AG09319 (cell line): ENCODE results near the gene HOMER1.
A peak's percentile ranks its signal among the peaks of the same experiment; 100 is the strongest.

Experiments
- DNase-seq: peaks from one replicate; pipeline ENCODE4 v3.0.0-alpha.2; 2010; ENCODE audit warnings: low read depth; ENCODE audit errors: extremely low read depth
- CTCF ChIP-seq: IDR thresholded peaks from 2 replicates; pipeline ENCODE4 v1.5.1; 2011; ENCODE audit warnings: low read depth, mild to moderate bottlenecking, inconsistent platforms, low read length, moderate library complexity

The HOMER1 gene

GRCh38 chr5:79475152-79475466 is 38.8 kb downstream of the HOMER1 start:
- no peak for DNase-seq
- TF ChIP-seq CTCF = no peak

- no peak for TF ChIP-seq CTCF
- peak; percentile 10 for DNase-seq
Observed at GRCh38 chr5:79474367-79475151, 39.4 kb downstream of the HOMER1 start.

- no peak for TF ChIP-seq CTCF
- DNase-seq = no peak
Observed at GRCh38 chr5:79471556-79471955, 42.4 kb downstream of the HOMER1 start.

- peak; percentile 63 for TF ChIP-seq CTCF
- no peak for DNase-seq
Observed at GRCh38 chr5:79464695-79465332, 49.1 kb downstream of the HOMER1 start.

GRCh38 chr5:79464278-79464677 is 49.7 kb downstream of the HOMER1 start:
- DNase-seq = no peak
- TF ChIP-seq CTCF = no peak

GRCh38 chr5:79459626-79460025 is 54.3 kb downstream of the HOMER1 start:
- TF ChIP-seq CTCF = no peak
- DNase-seq = no peak

- no peak for DNase-seq
- TF ChIP-seq CTCF = no peak
Observed at GRCh38 chr5:79456890-79457583, 56.9 kb downstream of the HOMER1 start.
